ENCODE measurements around the gene CTNNA2.

Gene CTNNA2

DNA sequence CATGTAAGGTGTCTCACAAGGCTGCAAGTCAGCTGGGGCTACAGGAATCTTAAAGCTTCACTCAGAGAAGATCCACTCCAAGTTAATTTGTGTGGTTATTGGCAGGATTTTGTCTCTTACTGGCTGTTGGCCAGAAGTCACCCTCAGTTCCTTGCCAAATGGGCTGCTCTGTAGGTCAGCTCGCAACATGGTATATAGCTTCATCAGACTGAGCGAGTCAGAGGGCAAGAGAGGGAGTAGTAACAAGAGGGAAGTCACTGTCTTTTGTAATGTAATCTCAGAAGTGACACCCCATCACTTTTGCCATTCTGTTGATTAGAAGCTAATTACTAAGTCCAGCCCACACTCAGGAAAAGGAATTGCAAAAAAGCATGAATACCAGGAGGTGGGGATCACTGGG is 672.2 kb downstream of the CTNNA2 start:
- H3K27ac ChIP-seq = no peak overlapping the region
- no peaks in the 10 kb centered on the region for H3K27me3 ChIP-seq (ENCODE audit: insufficient read depth, low read depth, severe bottlenecking)
- H3K4me3 ChIP-seq (ENCODE audit: low read depth, low read length) = no peak overlapping the region
- H3K36me3 ChIP-seq = no peaks in the 10 kb centered on the region
- peaks cover 14% of the 10 kb centered on the region for H3K9me3 ChIP-seq (ENCODE audit: severe bottlenecking)
- TF ChIP-seq, protein P1, sequence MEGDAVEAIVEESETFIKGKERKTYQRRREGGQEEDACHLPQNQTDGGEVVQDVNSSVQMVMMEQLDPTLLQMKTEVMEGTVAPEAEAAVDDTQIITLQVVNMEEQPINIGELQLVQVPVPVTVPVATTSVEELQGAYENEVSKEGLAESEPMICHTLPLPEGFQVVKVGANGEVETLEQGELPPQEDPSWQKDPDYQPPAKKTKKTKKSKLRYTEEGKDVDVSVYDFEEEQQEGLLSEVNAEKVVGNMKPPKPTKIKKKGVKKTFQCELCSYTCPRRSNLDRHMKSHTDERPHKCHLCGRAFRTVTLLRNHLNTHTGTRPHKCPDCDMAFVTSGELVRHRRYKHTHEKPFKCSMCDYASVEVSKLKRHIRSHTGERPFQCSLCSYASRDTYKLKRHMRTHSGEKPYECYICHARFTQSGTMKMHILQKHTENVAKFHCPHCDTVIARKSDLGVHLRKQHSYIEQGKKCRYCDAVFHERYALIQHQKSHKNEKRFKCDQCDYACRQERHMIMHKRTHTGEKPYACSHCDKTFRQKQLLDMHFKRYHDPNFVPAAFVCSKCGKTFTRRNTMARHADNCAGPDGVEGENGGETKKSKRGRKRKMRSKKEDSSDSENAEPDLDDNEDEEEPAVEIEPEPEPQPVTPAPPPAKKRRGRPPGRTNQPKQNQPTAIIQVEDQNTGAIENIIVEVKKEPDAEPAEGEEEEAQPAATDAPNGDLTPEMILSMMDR (IDR thresholded peaks at IDR 0.05; ENCODE audit: low read depth, low read length) = no peak
- DNase-seq = no peak

DNA sequence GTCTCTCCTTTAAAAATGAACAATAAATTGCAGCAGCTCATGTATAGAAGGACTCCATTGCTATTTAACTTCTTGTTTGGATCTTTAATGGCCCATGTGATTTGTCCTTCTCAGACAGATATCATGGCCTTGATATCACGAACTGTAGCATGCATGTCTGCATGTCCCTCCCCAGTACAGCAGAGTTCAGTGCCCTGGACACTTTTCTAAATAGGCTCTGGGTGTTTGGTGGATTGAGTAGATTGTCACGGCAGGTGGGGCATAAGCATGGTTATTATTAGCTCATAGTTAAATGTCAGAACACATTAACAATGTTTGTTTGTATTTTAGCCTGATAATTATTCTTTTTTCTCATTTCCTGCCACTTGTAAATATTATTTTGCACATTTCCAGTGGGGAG is 673.4 kb downstream of the CTNNA2 start:
- peaks cover 6% of the 10 kb centered on the region for H3K9me3 ChIP-seq (ENCODE audit: severe bottlenecking)
- DNase-seq = no peak

DNA sequence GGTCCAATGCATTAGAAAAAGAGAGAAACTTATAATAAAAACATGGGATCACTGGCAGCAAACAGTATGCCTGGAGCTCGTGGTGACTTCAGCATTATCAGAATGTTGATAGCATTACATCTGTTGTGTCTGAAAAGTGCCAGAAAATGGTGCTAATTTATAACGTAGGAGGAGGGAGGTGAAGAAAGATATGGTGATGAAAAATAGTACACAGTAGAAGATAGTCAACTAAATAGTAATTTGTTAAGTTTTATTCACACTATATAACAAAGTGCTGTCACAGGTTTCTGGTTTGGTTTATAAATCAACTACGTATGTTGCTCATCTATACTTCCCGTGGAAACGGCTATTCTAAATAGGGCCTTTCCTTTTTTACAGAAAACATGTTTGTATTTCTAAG is 674.3 kb downstream of the CTNNA2 start:
- peaks cover 2% of the 10 kb centered on the region for H3K9me3 ChIP-seq (ENCODE audit: severe bottlenecking)
- H3K36me3 ChIP-seq = no peaks in the 10 kb centered on the region
- no peaks in the 10 kb centered on the region for H3K27me3 ChIP-seq (ENCODE audit: insufficient read depth, low read depth, severe bottlenecking)
- TF ChIP-seq, protein P1 (IDR thresholded peaks at IDR 0.05; ENCODE audit: low read depth, low read length) = no peak
- H3K27ac ChIP-seq = no peak overlapping the region
- no peak overlapping the region for H3K4me3 ChIP-seq (ENCODE audit: low read depth, low read length)
- DNase-seq = no peak

More for the DNA sequence above, 673.4 kb downstream of the CTNNA2 start:
- H3K27me3 ChIP-seq (ENCODE audit: insufficient read depth, low read depth, severe bottlenecking) = no peaks in the 10 kb centered on the region
- no peak overlapping the region for H3K27ac ChIP-seq
- H3K36me3 ChIP-seq = no peaks in the 10 kb centered on the region
- TF ChIP-seq, protein P1 (IDR thresholded peaks at IDR 0.05; ENCODE audit: low read depth, low read length) = no peak
- H3K4me3 ChIP-seq (ENCODE audit: low read depth, low read length) = no peak overlapping the region

DNA sequence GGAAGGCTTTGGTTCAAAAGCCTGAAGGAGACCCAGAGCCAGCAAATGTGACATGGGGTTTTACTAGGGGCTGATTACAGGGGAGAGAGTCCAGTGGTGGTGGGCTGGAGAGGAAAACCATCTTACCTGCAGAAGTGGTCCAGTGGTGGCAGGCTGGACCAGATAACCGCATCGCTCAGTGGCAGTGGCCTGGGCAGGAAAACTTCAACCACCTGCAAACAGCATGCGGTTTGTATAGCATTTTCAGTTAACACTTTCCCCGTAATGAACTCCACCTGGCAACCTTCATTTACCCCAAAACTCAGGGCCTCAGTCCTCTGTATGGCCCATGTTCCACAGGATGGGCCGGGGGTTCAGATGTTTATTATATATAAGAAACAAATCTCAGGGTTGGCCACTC is 677.3 kb downstream of the CTNNA2 start:
- Histone ChIP-seq H3K9me3 (ENCODE audit: severe bottlenecking) (peaks cover 2% of the 10 kb centered on the region), H3K27me3 (ENCODE audit: insufficient read depth, low read depth, severe bottlenecking) (no peaks in the 10 kb centered on the region), H3K36me3 (no peaks in the 10 kb centered on the region), H3K27ac (no peak overlapping the region), H3K4me3 (ENCODE audit: low read depth, low read length) (no peak overlapping the region)
- DNase-seq = no peak
- TF ChIP-seq, protein P1 (IDR thresholded peaks at IDR 0.05; ENCODE audit: low read depth, low read length) = no peak

DNA sequence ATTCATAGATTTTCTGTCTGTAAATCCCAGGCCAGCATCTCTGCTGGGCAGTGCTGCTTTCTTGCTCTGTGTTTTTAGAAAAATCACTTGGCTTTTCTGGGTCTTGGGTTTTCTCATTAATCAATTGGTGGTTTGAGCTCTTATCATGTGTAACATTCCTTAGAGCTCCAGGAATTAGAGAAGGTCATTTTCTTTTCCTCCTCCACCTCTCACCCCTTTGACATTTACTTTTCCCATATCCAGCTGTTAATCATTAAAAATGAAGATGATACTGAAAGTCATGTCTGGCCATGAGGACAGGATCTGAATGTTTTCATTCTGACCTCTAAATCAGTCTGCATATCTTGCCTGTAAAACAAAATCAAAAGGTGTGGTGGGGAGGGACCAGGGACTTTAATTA is 680.7 kb downstream of the CTNNA2 start:
- Histone ChIP-seq H3K9me3 (ENCODE audit: severe bottlenecking) (peaks cover 4% of the 10 kb centered on the region), H3K27ac (no peak overlapping the region), H3K4me3 (ENCODE audit: low read depth, low read length) (no peak overlapping the region), H3K36me3 (no peaks in the 10 kb centered on the region), H3K27me3 (ENCODE audit: insufficient read depth, low read depth, severe bottlenecking) (no peaks in the 10 kb centered on the region)
- no peak for DNase-seq
- TF ChIP-seq, protein P1 (IDR thresholded peaks at IDR 0.05; ENCODE audit: low read depth, low read length) = no peak

DNA sequence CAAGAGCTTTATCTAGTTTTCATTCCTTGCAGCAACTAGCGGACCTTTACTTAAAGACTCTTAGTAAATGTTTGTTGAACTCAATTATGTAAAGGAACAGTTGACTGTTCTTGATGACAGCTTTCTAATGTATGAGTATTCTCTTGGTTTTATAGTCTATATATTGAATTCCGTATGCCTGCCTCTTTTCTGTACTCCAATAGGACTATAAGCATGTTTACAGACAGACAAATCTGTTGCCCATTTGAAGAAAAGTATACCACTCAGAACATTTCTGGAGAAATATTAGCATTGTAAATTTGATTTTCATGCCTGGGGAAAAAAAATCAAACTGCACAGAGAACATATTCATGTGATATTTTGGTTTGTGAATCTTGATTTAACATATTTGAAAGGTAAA is 682.2 kb downstream of the CTNNA2 start:
- no peak for DNase-seq
- TF ChIP-seq, protein P1 (IDR thresholded peaks at IDR 0.05; ENCODE audit: low read depth, low read length) = no peak
- H3K36me3 ChIP-seq = no peaks in the 10 kb centered on the region
- H3K27ac ChIP-seq = no peak overlapping the region
- peaks cover 4% of the 10 kb centered on the region for H3K9me3 ChIP-seq (ENCODE audit: severe bottlenecking)
- no peak overlapping the region for H3K4me3 ChIP-seq (ENCODE audit: low read depth, low read length)
- H3K27me3 ChIP-seq (ENCODE audit: insufficient read depth, low read depth, severe bottlenecking) = no peaks in the 10 kb centered on the region
